ENCODE results near the gene MRPL36. TPM values are rescaled to one million over a fixed set of nuclear protein-coding genes. Genes with fewer than 3 reads are reported as not detected.
"Not testable (repeated sequence)": the region's sequence is repeated elsewhere in the genome, so short reads cannot be mapped to it uniquely, and the experiment has no call there.

MRPL36 gene
- total RNA-seq, 1 donor from 2014 or later: 57.4 TPM

DNA sequence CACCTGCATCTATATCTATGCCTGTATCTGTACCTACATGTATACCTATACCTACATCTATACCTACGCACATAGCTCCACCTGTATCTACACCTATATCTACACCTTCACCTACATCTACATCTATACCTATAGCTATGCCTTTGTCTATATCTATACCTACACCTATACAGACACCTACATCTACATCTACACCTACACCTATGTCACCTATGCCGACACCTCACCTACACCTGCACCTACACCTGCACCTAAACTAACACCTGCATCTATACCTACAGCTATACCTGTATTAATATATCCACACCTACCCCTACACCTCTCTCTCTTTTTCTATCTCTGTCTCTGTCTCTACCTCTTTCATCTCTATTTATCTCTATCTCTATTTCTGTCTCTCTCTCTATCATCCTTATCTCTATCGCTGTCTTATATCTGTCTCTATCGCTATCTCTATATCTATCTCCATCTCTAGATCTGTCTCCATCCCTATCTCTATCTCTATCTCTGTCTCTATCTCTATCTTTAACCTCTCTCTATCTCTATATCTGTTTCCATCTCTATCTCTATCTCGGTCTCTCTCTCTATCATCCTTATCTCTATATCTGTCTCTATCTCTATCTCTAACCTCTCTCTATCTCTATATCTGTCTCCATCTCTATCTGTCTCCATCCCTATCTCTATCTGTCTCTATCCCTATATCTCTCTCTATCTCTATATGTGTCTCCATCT lies 45.2 kb upstream of the MRPL36 start:
- DNase-seq: no peak
- H3K4me1 ChIP-seq: peaks cover 12% of the 10 kb centered on the region
- TF ChIP-seq, protein P1, sequence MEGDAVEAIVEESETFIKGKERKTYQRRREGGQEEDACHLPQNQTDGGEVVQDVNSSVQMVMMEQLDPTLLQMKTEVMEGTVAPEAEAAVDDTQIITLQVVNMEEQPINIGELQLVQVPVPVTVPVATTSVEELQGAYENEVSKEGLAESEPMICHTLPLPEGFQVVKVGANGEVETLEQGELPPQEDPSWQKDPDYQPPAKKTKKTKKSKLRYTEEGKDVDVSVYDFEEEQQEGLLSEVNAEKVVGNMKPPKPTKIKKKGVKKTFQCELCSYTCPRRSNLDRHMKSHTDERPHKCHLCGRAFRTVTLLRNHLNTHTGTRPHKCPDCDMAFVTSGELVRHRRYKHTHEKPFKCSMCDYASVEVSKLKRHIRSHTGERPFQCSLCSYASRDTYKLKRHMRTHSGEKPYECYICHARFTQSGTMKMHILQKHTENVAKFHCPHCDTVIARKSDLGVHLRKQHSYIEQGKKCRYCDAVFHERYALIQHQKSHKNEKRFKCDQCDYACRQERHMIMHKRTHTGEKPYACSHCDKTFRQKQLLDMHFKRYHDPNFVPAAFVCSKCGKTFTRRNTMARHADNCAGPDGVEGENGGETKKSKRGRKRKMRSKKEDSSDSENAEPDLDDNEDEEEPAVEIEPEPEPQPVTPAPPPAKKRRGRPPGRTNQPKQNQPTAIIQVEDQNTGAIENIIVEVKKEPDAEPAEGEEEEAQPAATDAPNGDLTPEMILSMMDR (IDR thresholded peaks at IDR 0.05; ENCODE audit: borderline replicate concordance): no peak
- H3K36me3 ChIP-seq: no peaks in the 10 kb centered on the region
- peaks cover 32% of the 10 kb centered on the region for H3K27me3 ChIP-seq (ENCODE audit: low read depth)
- intact Hi-C loops (cut with micrococcal nuclease): no loop called here
- no peaks in the 10 kb centered on the region for H3K9me3 ChIP-seq (replicated peaks)
- H3K27ac ChIP-seq (replicated peaks): no peak overlapping the region
- H3K4me3 ChIP-seq: no peak overlapping the region

DNA sequence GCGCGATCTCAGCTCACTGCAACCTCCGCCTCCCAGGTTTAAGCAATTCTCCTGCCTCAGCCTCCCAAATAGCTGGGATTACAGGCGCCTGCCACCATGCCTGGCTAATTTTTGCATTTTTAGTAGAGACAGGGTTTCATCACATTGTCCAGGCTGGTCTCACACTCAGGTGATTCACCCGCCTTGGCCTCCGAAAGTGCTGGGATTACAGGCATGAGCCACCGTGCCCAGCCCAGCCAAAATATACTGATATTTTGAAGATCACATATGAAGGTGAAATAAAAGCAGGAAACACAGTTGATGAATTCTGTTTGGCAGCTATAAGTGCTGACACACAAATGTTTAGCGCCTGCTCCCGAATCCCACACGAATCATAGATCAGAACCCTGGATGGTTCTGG lies 44.1 kb upstream of the MRPL36 start:
- Histone ChIP-seq H3K4me1 (peaks cover 12% of the 10 kb centered on the region), H3K27me3 (ENCODE audit: low read depth) (peaks cover 37% of the 10 kb centered on the region)
- intact Hi-C loops (cut with micrococcal nuclease); H3K9me3 ChIP-seq (replicated peaks); H3K4me3 ChIP-seq; H3K36me3 ChIP-seq; DNase-seq; H3K27ac ChIP-seq (replicated peaks): not testable (repeated sequence)

DNA sequence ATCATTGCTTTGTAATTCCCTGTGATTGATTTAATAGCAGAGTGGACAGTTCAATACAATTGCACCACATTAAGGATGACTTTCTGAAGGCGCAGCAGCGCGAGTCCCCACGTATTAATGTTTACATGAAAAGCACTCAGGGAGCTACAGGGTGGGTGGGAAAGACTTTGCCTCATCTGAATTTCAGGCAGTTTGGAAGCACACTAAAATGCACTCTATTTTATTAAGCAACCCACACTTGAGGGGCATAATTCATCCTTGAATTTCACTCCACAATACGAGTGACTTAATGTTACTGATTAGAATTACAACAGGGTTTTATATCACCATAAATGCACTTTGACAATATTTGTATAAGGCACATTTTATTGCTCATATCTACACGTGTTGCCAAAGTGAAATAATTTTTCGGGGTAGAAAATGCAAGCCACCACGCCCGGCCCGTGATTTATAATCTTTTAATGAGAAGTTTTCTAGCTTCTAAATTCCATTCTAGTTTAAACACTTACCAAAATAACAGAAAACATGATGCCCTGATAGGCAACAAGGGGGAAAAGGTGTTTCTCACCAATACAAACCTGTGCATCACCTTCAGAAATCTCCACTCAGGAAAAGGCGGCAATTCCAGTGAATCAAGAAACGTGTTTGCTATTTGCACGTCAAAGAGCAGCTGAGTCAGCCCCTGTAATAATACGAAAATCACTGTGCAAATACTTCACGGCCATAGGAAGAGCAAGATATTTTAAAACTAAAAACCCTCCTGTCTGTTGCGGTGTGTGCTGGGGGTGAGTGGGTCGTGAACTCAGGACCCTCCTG lies 42.6 kb upstream of the MRPL36 start:
- Histone ChIP-seq H3K27me3 (ENCODE audit: low read depth) (peaks cover 44% of the 10 kb centered on the region), H3K9me3 (replicated peaks) (no peaks in the 10 kb centered on the region), H3K4me1 (peaks cover 14% of the 10 kb centered on the region), H3K36me3 (no peaks in the 10 kb centered on the region), H3K4me3 (no peak overlapping the region), H3K27ac (replicated peaks) (no peak overlapping the region)
- DNase-seq: no peak
- TF ChIP-seq, protein P1 (IDR thresholded peaks at IDR 0.05; ENCODE audit: borderline replicate concordance): no peak
- intact Hi-C loops (cut with micrococcal nuclease): no loop called here

DNA sequence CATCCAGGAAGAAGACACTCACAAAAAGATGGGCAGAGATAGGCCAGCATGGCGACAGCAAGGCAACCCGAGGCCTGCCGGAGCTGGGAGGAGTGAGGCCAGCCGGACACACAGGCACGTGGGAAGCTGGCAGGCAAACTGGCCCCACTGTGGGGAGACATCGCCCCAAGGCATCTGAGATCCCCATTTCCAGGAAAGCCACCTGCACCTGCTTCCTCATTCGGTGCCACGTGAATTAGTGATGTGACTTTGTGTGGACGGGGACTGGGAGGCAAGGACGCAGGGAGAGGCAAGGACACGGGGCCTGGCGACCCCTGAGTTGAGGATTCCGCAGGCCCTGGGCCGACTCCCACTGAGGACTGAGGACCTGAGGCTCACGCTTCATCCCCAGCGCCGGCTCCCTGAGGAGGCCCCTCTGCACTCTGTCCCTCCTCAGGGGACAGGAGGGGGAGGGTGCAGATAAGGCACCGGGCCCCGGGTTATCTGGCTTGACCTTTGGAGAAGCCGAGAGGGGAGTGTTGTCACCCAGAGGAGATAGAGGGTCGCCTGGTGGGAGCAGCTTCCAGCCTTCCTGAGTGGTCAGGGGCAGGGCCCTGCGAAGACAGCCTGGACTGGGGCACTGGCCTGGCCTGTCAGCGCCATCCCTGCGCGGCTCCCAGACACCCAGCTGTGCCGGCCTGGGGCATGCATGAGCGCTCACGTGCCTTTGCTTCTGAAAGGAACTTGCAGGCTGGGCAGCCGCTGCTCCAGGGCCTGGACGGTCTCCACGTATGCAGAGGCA lies 41.3 kb upstream of the MRPL36 start:
- Histone ChIP-seq H3K27me3 (ENCODE audit: low read depth) (peaks cover 52% of the 10 kb centered on the region), H3K9me3 (replicated peaks) (no peaks in the 10 kb centered on the region), H3K4me1 (peaks cover 26% of the 10 kb centered on the region), H3K4me3 (no peak overlapping the region), H3K27ac (replicated peaks) (peak overlapping the region; percentile 84), H3K36me3 (no peaks in the 10 kb centered on the region)
- TF ChIP-seq, protein P1 (IDR thresholded peaks at IDR 0.05; ENCODE audit: borderline replicate concordance): no peak
- intact Hi-C loops (cut with micrococcal nuclease): no loop called here
- DNase-seq: peak; percentile 72

DNA sequence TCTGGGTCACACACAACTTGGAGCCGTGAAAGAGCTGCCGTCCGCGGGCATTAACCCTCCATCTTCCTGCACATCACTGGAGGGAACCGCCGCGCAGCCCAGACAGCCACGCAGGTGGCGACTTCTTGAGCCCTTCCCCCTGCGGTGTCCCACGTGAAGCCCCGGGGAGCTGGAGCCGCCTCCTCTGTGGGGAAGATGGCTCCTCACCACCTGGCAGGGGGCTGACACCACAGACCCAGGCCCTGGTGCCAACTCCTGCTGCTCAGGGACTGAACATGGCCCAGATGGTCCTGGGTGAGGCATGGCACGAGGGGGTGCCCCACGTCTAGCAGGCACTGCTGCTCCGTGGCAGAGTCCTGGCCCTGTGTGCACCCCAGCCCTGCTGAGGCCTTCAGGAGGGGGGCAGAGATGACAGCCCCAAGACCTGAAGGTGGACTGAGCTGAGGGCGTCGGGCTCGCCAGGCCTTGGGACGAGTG lies 40.5 kb upstream of the MRPL36 start:
- TF ChIP-seq, protein P1 (IDR thresholded peaks at IDR 0.05; ENCODE audit: borderline replicate concordance): no peak
- no peaks in the 10 kb centered on the region for H3K36me3 ChIP-seq
- H3K4me1 ChIP-seq: peaks cover 27% of the 10 kb centered on the region
- H3K27me3 ChIP-seq (ENCODE audit: low read depth): peaks cover 52% of the 10 kb centered on the region
- DNase-seq: no peak
- no peak overlapping the region for H3K27ac ChIP-seq (replicated peaks)
- H3K9me3 ChIP-seq (replicated peaks): no peaks in the 10 kb centered on the region
- no peak overlapping the region for H3K4me3 ChIP-seq
- intact Hi-C loops (cut with micrococcal nuclease): no loop called here

Data from left ventricle myocardium inferior (tissue), 1 donor.